WTC11 (cell line): ENCODE results near the gene LCE3A. TPM values are rescaled to one million over a fixed set of nuclear protein-coding genes. Genes with fewer than 3 reads are reported as not detected.

Source experiments
- ATAC-seq: fragments of 200-7000 bp; cut with Tn5 transposase; 2 replicates; pipeline ENCODE4 v1.10.0; 2021; ENCODE audit warnings: mild to moderate bottlenecking, moderate library complexity
- CTCF ChIA-PET: fragments of 300-600 bp; sonication (Branson Sonifier 250); formaldehyde crosslinking; loops from one replicate; lab custom pipeline; 2021; ENCODE audit warnings: antibody characterized with exemption; lab: Charles Lee
- POLR2A ChIA-PET: fragments of 350-600 bp; sonication (Branson Sonifier 250); formaldehyde crosslinking; loops from one replicate; lab custom pipeline; 2021; ENCODE audit warnings: antibody characterized with exemption; lab: Charles Lee
- DNase-seq: peaks from one replicate; pipeline ENCODE4 v3.0.0; 2021; ENCODE audit warnings: low spot score
- H3K27ac Mint-ChIP-seq: 2 replicates; pipeline ENCODE4 v1.8.0; 2021; ENCODE audit warnings: mixed read lengths
- H3K27me3 Mint-ChIP-seq: 2 replicates; pipeline ENCODE4 v1.8.0; 2021; ENCODE audit warnings: low read depth, mild to moderate bottlenecking, moderate library complexity, mixed read lengths
- H3K36me3 Mint-ChIP-seq: 2 replicates; pipeline ENCODE4 v1.8.0; 2021; ENCODE audit warnings: mixed read lengths
- H3K4me1 Mint-ChIP-seq: 2 replicates; pipeline ENCODE4 v1.8.0; 2022; ENCODE audit warnings: mixed read lengths
- H3K4me3 Mint-ChIP-seq: 2 replicates; pipeline ENCODE4 v1.8.0; 2021; ENCODE audit warnings: mild to moderate bottlenecking, moderate library complexity, mixed read lengths
- H3K9me3 Mint-ChIP-seq: 2 replicates; pipeline ENCODE4 v1.8.0; 2021; ENCODE audit warnings: mixed read lengths
- ATF1 ChIP-seq: sonication (generic); formaldehyde crosslinking; IDR thresholded peaks from 2 replicates; pipeline ENCODE4 v1.8.1; 2023; ENCODE audit warnings: mild to moderate bottlenecking, moderate library complexity, missing genetic modification reagents
- CBFB ChIP-seq: sonication (generic); formaldehyde crosslinking; IDR thresholded peaks from 2 replicates; pipeline ENCODE4 v1.8.1; 2022; ENCODE audit warnings: mild to moderate bottlenecking, low read depth, missing genetic modification reagents
- ELF4 ChIP-seq: sonication (generic); formaldehyde crosslinking; IDR thresholded peaks from 2 replicates; pipeline ENCODE4 v1.8.1; 2022; ENCODE audit warnings: low read depth, mild to moderate bottlenecking, moderate library complexity, missing genetic modification reagents
- ETV6 ChIP-seq: sonication (generic); formaldehyde crosslinking; IDR thresholded peaks from 2 replicates; pipeline ENCODE4 v1.8.1; 2022; ENCODE audit warnings: mild to moderate bottlenecking, missing genetic modification reagents
- FOXK1 ChIP-seq: sonication (generic); formaldehyde crosslinking; IDR thresholded peaks from 2 replicates; pipeline ENCODE4 v1.8.0; 2022; ENCODE audit warnings: mild to moderate bottlenecking, moderate library complexity, missing genetic modification reagents
- IRF2 ChIP-seq: sonication (generic); formaldehyde crosslinking; IDR thresholded peaks from 2 replicates; pipeline ENCODE4 v1.8.0; 2022; ENCODE audit warnings: low read depth, missing genetic modification reagents, borderline replicate concordance
- JUN ChIP-seq: sonication (generic); formaldehyde crosslinking; IDR thresholded peaks from 2 replicates; pipeline ENCODE4 v1.8.0; 2023; ENCODE audit warnings: mild to moderate bottlenecking, missing genetic modification reagents
- MXD4 ChIP-seq: fragments of 250-450 bp; sonication (Bioruptor Pico); IDR thresholded peaks from 2 replicates; pipeline ENCODE4 v1.8.0; 2021; ENCODE audit warnings: mild to moderate bottlenecking, moderate library complexity, borderline replicate concordance
- NFE2L1 ChIP-seq: sonication (generic); formaldehyde crosslinking; IDR thresholded peaks from 2 replicates; pipeline ENCODE4 v1.8.1; 2023; ENCODE audit warnings: missing genetic modification reagents
- SOX15 ChIP-seq: fragments of 250-450 bp; sonication (Bioruptor Pico); IDR thresholded peaks from 2 replicates; pipeline ENCODE4 v1.9.0; 2021; ENCODE audit warnings: mild to moderate bottlenecking
- ZBTB21 ChIP-seq: sonication (generic); formaldehyde crosslinking; IDR thresholded peaks from 2 replicates; pipeline ENCODE4 v1.8.1; 2023; ENCODE audit warnings: mild to moderate bottlenecking, missing genetic modification reagents, borderline replicate concordance
- ZNF263 ChIP-seq: sonication (generic); formaldehyde crosslinking; IDR thresholded peaks from 2 replicates; pipeline ENCODE4 v1.8.1; 2022; ENCODE audit warnings: low read depth, mild to moderate bottlenecking, moderate library complexity, missing genetic modification reagents
- ZNF423 ChIP-seq: fragments of 250-450 bp; sonication (Bioruptor Pico); IDR thresholded peaks from 2 replicates; pipeline ENCODE4 v2.1.2; 2022; ENCODE audit warnings: mild to moderate bottlenecking, moderate library complexity
- ZNF671 ChIP-seq: fragments of 250-450 bp; sonication (Bioruptor Pico); IDR thresholded peaks from 2 replicates; pipeline ENCODE4 v1.8.0; 2021; ENCODE audit warnings: mild to moderate bottlenecking
- total RNA-seq: library from RNA; stranded (reverse); gene quantifications from 3 replicates; pipeline ENCODE4 v1.2.3, GENCODE V29; 2021
- TF ChIP-seq, protein P1 (sequence below): fragments of 250-450 bp; sonication (Bioruptor Pico); IDR thresholded peaks from 2 replicates; pipeline ENCODE4 v1.9.0; 2021; ENCODE audit warnings: moderate library complexity, mild to moderate bottlenecking, inconsistent platforms, borderline replicate concordance
- TF ChIP-seq, protein P2 (sequence below): sonication (generic); formaldehyde crosslinking; IDR thresholded peaks from 2 replicates; pipeline ENCODE4 v1.8.1; 2022; ENCODE audit warnings: low read depth, missing genetic modification reagents, borderline replicate concordance
- TF ChIP-seq, protein P3 (sequence below): sonication (generic); formaldehyde crosslinking; IDR thresholded peaks from 2 replicates; pipeline ENCODE4 v1.8.1; 2023; ENCODE audit warnings: mild to moderate bottlenecking, missing genetic modification reagents, borderline replicate concordance
- TF ChIP-seq, protein P4 (sequence below): sonication (generic); formaldehyde crosslinking; IDR thresholded peaks from 2 replicates; pipeline ENCODE4 v1.8.1; 2022; ENCODE audit warnings: mild to moderate bottlenecking, missing genetic modification reagents, moderate library complexity, borderline replicate concordance
- TF ChIP-seq, protein P5 (sequence below): sonication (generic); formaldehyde crosslinking; IDR thresholded peaks from 2 replicates; pipeline ENCODE4 v1.8.0; 2023; ENCODE audit warnings: mild to moderate bottlenecking, missing genetic modification reagents
- TF ChIP-seq, protein P6 (sequence below): sonication (generic); formaldehyde crosslinking; IDR thresholded peaks from 2 replicates; pipeline ENCODE4 v1.8.0; 2022; ENCODE audit warnings: mild to moderate bottlenecking, missing genetic modification reagents
- TF ChIP-seq, protein P7 (sequence below): sonication (generic); formaldehyde crosslinking; IDR thresholded peaks from 2 replicates; pipeline ENCODE4 v1.8.1; 2023; ENCODE audit warnings: mild to moderate bottlenecking, moderate library complexity, missing genetic modification reagents

The LCE3A gene
- total RNA-seq, 1 experiment from 2014 or later = not detected

DNA sequence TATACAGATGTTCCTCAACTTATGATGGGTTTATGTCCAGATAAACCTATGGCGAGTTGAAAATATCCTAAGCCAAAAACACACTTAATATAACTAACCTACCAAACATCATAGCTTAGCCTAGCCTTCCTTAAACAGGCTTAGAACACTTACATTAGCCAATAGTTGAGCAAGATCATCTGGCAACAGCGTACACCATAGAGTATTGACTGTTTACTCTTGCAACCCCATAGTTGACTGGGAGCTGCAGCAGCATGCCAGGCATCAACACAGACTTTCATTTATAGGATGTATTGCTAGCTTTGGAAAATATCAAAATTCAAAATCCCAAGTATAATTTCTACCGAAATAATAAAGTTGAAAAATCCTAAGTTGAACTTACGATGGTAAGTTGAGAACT lies 34.8 kb upstream of the LCE3A start (continued):
- TF ChIP-seq ZNF263 = no peak
- TF ChIP-seq ZNF671 (CRISPR knock-in tag) = no peak
- no peak for TF ChIP-seq MXD4

DNA sequence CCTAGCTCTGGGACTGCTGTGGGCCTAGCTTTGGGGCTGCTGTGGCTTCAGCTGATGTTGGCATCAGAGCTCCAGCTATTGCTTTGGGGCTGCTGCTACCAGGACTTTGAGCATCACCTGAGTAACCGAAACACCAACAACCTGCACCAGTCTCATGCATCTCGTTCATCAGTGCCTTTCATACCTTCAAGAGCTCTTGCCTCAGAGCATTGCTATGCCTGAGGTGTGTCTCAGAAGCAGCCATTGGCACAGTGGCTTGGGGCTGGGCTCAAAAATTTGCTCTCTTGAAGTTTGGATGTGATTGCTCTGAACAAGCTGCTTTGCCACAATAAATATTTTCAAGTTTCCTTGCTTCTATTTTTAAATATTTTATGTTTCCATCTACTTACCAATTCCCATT lies 33.6 kb upstream of the LCE3A start:
- no peak for DNase-seq
- ChIA-PET CTCF (no interaction called here), POLR2A (no interaction called here)
- ATAC-seq = no peak
- peaks cover 84% of the 10 kb centered on the region for H3K9me3 Mint-ChIP-seq
- peaks cover 3% of the 10 kb centered on the region for H3K27me3 Mint-ChIP-seq
- no peak overlapping the region for H3K27ac Mint-ChIP-seq
- no peak for TF ChIP-seq JUN (CRISPR knock-in tag)
- TF ChIP-seq ETV6 (CRISPR knock-in tag) = no peak
- TF ChIP-seq FOXK1 (CRISPR knock-in tag) = no peak
- no peak for TF ChIP-seq ELF4 (CRISPR knock-in tag)
- TF ChIP-seq, protein P1, sequence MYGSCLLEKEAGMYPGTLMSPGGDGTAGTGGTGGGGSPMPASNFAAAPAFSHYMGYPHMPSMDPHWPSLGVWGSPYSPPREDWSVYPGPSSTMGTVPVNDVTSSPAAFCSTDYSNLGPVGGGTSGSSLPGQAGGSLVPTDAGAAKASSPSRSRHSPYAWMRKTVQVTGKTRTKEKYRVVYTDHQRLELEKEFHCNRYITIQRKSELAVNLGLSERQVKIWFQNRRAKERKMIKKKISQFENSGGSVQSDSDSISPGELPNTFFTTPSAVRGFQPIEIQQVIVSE (CRISPR knock-in tag) = no peak
- TF ChIP-seq ATF1 (CRISPR knock-in tag) = no peak
- no peak for TF ChIP-seq MXD4
- TF ChIP-seq SOX15 = no peak
- TF ChIP-seq, protein P2, sequence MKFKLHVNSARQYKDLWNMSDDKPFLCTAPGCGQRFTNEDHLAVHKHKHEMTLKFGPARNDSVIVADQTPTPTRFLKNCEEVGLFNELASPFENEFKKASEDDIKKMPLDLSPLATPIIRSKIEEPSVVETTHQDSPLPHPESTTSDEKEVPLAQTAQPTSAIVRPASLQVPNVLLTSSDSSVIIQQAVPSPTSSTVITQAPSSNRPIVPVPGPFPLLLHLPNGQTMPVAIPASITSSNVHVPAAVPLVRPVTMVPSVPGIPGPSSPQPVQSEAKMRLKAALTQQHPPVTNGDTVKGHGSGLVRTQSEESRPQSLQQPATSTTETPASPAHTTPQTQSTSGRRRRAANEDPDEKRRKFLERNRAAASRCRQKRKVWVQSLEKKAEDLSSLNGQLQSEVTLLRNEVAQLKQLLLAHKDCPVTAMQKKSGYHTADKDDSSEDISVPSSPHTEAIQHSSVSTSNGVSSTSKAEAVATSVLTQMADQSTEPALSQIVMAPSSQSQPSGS (CRISPR knock-in tag) = no peak
- TF ChIP-seq, protein P3, sequence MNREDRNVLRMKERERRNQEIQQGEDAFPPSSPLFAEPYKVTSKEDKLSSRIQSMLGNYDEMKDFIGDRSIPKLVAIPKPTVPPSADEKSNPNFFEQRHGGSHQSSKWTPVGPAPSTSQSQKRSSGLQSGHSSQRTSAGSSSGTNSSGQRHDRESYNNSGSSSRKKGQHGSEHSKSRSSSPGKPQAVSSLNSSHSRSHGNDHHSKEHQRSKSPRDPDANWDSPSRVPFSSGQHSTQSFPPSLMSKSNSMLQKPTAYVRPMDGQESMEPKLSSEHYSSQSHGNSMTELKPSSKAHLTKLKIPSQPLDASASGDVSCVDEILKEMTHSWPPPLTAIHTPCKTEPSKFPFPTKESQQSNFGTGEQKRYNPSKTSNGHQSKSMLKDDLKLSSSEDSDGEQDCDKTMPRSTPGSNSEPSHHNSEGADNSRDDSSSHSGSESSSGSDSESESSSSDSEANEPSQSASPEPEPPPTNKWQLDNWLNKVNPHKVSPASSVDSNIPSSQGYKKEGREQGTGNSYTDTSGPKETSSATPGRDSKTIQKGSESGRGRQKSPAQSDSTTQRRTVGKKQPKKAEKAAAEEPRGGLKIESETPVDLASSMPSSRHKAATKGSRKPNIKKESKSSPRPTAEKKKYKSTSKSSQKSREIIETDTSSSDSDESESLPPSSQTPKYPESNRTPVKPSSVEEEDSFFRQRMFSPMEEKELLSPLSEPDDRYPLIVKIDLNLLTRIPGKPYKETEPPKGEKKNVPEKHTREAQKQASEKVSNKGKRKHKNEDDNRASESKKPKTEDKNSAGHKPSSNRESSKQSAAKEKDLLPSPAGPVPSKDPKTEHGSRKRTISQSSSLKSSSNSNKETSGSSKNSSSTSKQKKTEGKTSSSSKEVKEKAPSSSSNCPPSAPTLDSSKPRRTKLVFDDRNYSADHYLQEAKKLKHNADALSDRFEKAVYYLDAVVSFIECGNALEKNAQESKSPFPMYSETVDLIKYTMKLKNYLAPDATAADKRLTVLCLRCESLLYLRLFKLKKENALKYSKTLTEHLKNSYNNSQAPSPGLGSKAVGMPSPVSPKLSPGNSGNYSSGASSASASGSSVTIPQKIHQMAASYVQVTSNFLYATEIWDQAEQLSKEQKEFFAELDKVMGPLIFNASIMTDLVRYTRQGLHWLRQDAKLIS (CRISPR knock-in tag) = no peak
- H3K4me3 Mint-ChIP-seq = no peak overlapping the region
- no peaks in the 10 kb centered on the region for H3K4me1 Mint-ChIP-seq
- peaks cover 61% of the 10 kb centered on the region for H3K36me3 Mint-ChIP-seq

DNA sequence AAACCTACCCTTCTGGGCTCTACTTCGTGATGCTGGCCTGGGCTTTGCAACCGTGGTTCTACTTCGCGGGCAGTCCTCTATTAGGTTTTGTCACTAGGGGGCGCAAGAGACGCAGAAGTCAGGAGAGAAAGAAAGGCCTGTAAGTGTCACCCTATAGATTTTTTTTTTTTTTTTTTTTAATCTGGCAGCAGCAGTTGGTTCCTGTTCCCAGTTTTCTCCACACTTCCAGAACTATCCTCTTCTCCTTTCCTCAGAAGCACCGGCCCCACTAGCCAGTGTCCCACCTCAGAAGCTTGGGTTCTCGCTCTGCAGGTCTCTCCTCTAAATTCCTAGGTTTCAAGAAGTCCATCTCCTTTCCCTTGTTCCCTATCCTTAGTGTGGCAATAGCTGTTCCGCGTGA lies 31.2 kb upstream of the LCE3A start:
- no peak for TF ChIP-seq ZBTB21
- TF ChIP-seq, protein P1 (CRISPR knock-in tag) = no peak
- no peak for TF ChIP-seq ZNF423 (CRISPR knock-in tag)
- TF ChIP-seq, protein P4, sequence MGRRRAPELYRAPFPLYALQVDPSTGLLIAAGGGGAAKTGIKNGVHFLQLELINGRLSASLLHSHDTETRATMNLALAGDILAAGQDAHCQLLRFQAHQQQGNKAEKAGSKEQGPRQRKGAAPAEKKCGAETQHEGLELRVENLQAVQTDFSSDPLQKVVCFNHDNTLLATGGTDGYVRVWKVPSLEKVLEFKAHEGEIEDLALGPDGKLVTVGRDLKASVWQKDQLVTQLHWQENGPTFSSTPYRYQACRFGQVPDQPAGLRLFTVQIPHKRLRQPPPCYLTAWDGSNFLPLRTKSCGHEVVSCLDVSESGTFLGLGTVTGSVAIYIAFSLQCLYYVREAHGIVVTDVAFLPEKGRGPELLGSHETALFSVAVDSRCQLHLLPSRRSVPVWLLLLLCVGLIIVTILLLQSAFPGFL (CRISPR knock-in tag) = no peak
- TF ChIP-seq, protein P5, sequence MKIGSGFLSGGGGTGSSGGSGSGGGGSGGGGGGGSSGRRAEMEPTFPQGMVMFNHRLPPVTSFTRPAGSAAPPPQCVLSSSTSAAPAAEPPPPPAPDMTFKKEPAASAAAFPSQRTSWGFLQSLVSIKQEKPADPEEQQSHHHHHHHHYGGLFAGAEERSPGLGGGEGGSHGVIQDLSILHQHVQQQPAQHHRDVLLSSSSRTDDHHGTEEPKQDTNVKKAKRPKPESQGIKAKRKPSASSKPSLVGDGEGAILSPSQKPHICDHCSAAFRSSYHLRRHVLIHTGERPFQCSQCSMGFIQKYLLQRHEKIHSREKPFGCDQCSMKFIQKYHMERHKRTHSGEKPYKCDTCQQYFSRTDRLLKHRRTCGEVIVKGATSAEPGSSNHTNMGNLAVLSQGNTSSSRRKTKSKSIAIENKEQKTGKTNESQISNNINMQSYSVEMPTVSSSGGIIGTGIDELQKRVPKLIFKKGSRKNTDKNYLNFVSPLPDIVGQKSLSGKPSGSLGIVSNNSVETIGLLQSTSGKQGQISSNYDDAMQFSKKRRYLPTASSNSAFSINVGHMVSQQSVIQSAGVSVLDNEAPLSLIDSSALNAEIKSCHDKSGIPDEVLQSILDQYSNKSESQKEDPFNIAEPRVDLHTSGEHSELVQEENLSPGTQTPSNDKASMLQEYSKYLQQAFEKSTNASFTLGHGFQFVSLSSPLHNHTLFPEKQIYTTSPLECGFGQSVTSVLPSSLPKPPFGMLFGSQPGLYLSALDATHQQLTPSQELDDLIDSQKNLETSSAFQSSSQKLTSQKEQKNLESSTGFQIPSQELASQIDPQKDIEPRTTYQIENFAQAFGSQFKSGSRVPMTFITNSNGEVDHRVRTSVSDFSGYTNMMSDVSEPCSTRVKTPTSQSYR (CRISPR knock-in tag) = no peak
- no peak for TF ChIP-seq CBFB (CRISPR knock-in tag)
- TF ChIP-seq, protein P6, sequence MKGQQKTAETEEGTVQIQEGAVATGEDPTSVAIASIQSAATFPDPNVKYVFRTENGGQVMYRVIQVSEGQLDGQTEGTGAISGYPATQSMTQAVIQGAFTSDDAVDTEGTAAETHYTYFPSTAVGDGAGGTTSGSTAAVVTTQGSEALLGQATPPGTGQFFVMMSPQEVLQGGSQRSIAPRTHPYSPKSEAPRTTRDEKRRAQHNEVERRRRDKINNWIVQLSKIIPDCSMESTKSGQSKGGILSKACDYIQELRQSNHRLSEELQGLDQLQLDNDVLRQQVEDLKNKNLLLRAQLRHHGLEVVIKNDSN = no peak
- no peak for TF ChIP-seq NFE2L1 (CRISPR knock-in tag)
- no peak for TF ChIP-seq ZNF263
- TF ChIP-seq, protein P7, sequence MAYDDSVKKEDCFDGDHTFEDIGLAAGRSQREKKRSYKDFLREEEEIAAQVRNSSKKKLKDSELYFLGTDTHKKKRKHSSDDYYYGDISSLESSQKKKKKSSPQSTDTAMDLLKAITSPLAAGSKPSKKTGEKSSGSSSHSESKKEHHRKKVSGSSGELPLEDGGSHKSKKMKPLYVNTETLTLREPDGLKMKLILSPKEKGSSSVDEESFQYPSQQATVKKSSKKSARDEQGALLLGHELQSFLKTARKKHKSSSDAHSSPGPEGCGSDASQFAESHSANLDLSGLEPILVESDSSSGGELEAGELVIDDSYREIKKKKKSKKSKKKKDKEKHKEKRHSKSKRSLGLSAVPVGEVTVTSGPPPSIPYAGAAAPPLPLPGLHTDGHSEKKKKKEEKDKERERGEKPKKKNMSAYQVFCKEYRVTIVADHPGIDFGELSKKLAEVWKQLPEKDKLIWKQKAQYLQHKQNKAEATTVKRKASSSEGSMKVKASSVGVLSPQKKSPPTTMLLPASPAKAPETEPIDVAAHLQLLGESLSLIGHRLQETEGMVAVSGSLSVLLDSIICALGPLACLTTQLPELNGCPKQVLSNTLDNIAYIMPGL (CRISPR knock-in tag) = no peak
- TF ChIP-seq IRF2 (CRISPR knock-in tag) = no peak
- Mint-ChIP-seq H3K4me3 (no peak overlapping the region), H3K27ac (no peak overlapping the region), H3K9me3 (peaks cover 84% of the 10 kb centered on the region), H3K36me3 (peaks cover 62% of the 10 kb centered on the region), H3K27me3 (peaks cover 3% of the 10 kb centered on the region; the same call in 1 of the 2 replicates), H3K4me1 (no peaks in the 10 kb centered on the region)
- peak; percentile 51 for DNase-seq
- POLR2A ChIA-PET = no interaction called here
- CTCF ChIA-PET = interaction anchor here (0.7 to 1.3 kb wide), 4 partner anchors 12 to 566 kb away, joined by 4 to 5 read pairs (median 4); no protein-coding TSS in a partner anchor
- ATAC-seq = peak; percentile 71; the same call in 1 of the 2 replicates
